Mucosa of rectum (tissue), 2 donors: ENCODE measurements around the gene C16orf89.

Experiments
- H3K27ac ChIP-seq, 2 donors: one replicate each; pipeline ENCODE4 v1.7.0; 2013; ENCODE audit warnings: inconsistent platforms in 2 of 2, low read depth in 2 of 2, low read length in 2 of 2
- H3K27me3 ChIP-seq, 2 donors: one replicate each; pipeline ENCODE4 v1.7.0; 2013; ENCODE audit warnings: low read length in 2 of 2; ENCODE audit not compliant: control insufficient read depth in 2 of 2, insufficient read depth in 2 of 2
- H3K36me3 ChIP-seq, 2 donors: one replicate each; pipeline ENCODE4 v1.7.0; 2013; ENCODE audit warnings: low read length in 2 of 2; ENCODE audit not compliant: control insufficient read depth in 2 of 2, insufficient read depth in 2 of 2
- H3K4me1 ChIP-seq, 2 donors: one replicate each; pipeline ENCODE4 v1.7.0; 2013; ENCODE audit warnings: low read length in 2 of 2, mild to moderate bottlenecking in 1 of 2; ENCODE audit not compliant: control insufficient read depth in 2 of 2, insufficient read depth in 2 of 2
- H3K4me3 ChIP-seq, 2 donors: one replicate each; pipeline ENCODE4 v1.7.0; 2013; ENCODE audit warnings: low read length in 2 of 2
- H3K9ac ChIP-seq, 2 donors: one replicate each; pipeline ENCODE4 v1.7.0; 2013; ENCODE audit warnings: low read length in 2 of 2, low read depth in 1 of 2, mild to moderate bottlenecking in 1 of 2
- H3K9me3 ChIP-seq, 2 donors: one replicate each; pipeline ENCODE4 v1.7.0; 2013; ENCODE audit warnings: low read length in 2 of 2; ENCODE audit not compliant: control insufficient read depth in 2 of 2
- donor health status: healthy.
- donor health status: Normal muscosa, but diverticular disease.

Gene C16orf89

DNA sequence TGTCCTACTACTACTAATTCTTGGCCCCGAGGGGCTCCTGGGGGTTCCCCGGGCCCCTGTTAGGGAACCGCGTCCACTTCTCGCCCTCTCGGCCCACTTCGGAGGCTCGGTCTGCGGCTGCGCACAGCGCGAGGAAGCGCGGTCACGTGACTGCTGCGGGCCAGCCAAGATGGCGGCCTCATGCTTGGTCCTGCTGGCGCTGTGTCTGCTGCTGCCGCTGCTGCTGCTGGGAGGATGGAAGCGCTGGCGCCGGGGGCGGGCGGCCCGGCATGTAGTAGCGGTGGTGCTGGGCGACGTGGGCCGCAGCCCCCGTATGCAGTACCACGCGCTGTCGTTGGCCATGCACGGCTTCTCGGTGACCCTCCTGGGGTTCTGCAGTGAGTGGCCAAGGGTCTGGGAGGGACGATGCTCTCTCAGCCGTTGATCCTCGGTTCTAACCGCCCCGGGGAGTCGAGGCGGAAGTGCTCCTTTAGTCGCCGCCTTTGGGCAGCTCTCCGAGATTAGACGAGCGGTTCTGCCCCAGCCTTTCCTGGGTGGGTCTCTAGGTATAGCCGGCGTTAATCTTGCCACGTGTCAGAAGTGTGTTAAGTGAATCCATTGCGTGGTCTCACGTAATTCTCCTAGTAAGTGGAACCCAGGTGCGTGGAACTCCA is 6.1 kb upstream of the C16orf89 start, which contains the start of gene ALG1:
ALG1 (plus strand) TSS at position 163 of the 653 bp plus-strand sequence; CDS start at position 170, 7 bp downstream.
- H3K36me3 ChIP-seq = peaks cover 14 to 21% of the 10 kb centered on the region in 2 donors
- H3K4me3 ChIP-seq = peak within 1 kb of the TSS; percentile 83 to 93
- H3K27ac ChIP-seq = peak within 1 kb of the TSS; percentile 82 to 84
- peaks cover 12 to 15% of the 10 kb centered on the region in 2 donors for H3K4me1 ChIP-seq
- H3K9me3 ChIP-seq = no peaks in the 10 kb centered on the region
- H3K9ac ChIP-seq = peak within 1 kb of the TSS; percentile 77 to 80
- no peaks in the 10 kb centered on the region for H3K27me3 ChIP-seq

DNA sequence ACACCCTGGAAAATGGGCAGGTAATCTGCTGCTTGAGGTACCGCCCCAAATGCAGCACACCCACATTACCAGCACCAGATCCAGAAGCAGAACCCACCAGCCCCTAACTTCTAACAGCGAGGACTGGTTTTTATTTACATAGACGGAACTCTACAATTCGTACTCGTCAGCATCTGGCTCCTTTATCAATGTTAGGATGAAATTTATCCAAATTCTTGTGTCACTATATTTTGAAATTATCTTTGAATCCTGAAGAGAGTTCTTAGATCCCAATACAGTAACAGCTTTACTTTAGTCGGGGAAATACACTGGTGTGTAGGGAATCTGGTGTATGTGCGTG is 5.6 kb upstream of the C16orf89 start:
- Histone ChIP-seq H3K4me1 (peaks cover 12 to 15% of the 10 kb centered on the region in 2 donors), H3K27me3 (no peaks in the 10 kb centered on the region), H3K9ac (peak overlapping the region; percentile 77 to 80), H3K36me3 (peaks cover 12 to 18% of the 10 kb centered on the region in 2 donors), H3K27ac (peak overlapping the region; percentile 82 to 84), H3K9me3 (no peaks in the 10 kb centered on the region), H3K4me3 (peak overlapping the region; percentile 83 to 93)

DNA sequence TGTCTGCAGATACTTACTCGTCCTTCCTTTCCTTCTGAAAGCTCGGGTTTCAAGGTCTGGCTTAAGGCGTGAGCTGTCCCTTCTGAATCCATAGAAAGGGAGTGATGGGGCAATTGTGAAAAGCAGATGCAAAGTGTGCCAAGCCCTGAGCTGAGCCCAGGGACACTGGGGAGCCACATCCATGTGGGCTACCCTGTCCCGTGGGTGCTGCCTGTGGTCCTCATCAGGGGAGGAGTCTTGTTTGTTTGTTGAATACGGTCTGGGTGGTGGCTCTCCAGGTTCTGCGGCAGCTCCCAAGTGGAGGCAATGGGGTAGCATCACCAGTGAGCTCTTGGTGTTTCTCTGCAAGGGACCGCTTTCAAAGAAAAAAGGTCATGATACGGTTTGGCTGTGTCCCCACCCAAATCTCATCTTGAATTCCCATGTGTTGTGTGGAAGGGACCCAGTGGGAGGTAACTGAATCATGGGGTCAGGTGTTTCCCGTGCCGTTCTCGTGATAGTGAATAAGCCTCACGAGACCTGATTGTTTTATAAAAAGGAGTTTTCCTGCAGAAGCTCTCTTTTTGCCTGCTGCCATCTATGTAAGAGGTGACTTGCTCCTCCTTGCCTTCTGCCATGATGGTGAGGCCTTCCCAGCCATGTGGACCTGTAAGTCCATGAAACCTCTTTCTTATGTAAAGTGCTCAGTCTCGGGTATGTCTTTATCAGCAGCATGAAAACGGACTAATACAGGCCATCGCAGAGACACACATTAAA is 4.9 kb upstream of the C16orf89 start:
- H3K27me3 ChIP-seq = no peaks in the 10 kb centered on the region
- H3K4me3 ChIP-seq = peak overlapping the region in 1 of 2 donors; percentile 93
- H3K36me3 ChIP-seq = peaks cover 5 to 11% of the 10 kb centered on the region in 2 donors
- no peak overlapping the region for H3K9ac ChIP-seq
- H3K9me3 ChIP-seq = no peaks in the 10 kb centered on the region
- H3K27ac ChIP-seq = peak overlapping the region in 1 of 2 donors; percentile 84
- H3K4me1 ChIP-seq = peaks cover 13 to 19% of the 10 kb centered on the region in 2 donors

DNA sequence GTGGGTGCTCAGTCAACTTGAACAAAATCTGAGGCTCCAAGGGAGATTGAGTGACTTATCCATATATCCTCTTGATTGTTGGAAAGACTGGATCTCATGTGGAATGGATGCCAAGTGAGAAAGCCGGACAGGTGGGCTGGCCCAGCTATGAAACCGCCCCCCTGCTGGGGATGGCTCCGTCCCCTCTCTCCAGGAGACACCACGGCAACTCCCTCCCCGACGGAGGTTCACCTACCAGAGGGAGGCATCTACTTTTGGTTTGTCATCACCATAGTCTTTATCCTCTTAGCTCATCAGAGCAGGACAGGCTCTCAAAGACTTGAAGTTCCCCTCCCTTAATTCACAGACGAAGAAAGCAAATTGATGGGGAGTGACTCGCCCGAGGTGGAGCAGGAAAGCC is 4.1 kb upstream of the C16orf89 start:
- H3K9ac ChIP-seq = no peak overlapping the region
- no peak overlapping the region for H3K27ac ChIP-seq
- no peak overlapping the region for H3K4me3 ChIP-seq
- H3K27me3 ChIP-seq = no peaks in the 10 kb centered on the region
- H3K9me3 ChIP-seq = no peaks in the 10 kb centered on the region
- peaks cover 0 to 4% of the 10 kb centered on the region in 2 donors for H3K36me3 ChIP-seq
- H3K4me1 ChIP-seq = peaks cover 21 to 26% of the 10 kb centered on the region in 2 donors

DNA sequence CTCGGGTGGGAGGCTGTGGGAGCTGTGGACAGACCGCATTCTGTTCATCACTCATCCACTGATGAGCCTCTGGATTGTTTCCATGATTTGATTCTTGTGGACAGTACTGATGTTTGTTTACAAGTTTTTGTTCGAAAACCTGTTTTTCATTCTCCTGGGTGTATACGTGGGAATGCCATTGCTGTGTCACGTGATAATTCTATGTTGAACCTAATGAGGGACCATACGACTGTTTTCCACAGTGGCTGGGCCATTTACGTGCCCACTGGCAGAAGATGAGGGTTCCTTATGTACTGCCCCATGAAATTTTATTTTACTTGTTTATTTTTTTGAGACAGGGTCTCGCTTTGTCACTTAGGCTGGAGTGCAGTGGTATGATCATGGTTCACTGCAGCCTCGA is 3.3 kb upstream of the C16orf89 start:
- Histone ChIP-seq H3K4me1 (peaks cover 26 to 29% of the 10 kb centered on the region in 2 donors), H3K9me3 (no peaks in the 10 kb centered on the region), H3K4me3 (no peak overlapping the region), H3K9ac (no peak overlapping the region), H3K27ac (no peak overlapping the region), H3K36me3 (no peaks in the 10 kb centered on the region), H3K27me3 (no peaks in the 10 kb centered on the region)

DNA sequence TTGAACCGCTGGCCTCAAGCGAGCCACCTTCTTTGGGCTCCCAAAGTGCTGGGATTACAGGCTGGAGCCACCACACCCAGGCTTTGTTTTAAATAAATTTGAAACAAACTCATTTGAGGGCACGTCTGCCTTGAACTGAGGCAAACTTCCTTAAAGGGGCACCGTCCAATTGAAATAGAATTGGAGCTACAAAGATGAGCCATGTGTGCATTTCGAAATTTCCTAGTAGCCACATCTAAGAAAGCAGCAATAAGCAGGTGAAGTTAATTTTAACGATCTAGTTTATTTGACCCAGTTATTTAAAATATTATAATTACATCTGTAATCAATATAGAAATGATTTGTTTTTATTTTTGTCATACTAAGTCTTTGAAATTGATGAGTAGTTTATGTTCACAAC is 755 bp upstream of the C16orf89 start:
- Histone ChIP-seq H3K9ac (no peak overlapping the region), H3K9me3 (no peaks in the 10 kb centered on the region), H3K4me3 (no peak overlapping the region), H3K27ac (no peak overlapping the region), H3K4me1 (peaks cover 18 to 19% of the 10 kb centered on the region in 2 donors), H3K36me3 (no peaks in the 10 kb centered on the region), H3K27me3 (no peaks in the 10 kb centered on the region)

DNA sequence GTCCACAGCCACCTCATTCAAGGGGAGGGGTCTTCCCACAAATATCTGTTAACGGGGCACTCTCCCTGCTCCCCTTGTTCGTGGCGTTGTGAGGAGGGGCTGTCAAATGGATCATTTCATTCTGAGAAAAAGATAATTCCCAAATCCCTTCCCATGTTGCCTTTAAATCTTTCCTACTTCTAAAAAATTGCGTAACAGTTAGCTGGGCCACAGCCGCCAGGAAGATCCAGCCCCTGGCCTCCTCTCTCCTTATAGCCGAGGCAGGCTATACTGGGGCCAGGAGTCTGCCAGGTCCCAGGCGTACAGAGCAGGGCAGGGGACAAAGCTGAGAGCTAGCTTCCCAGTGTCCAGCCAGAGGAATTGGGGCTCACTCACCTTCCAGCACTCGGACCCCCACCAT is 430 bp downstream of the C16orf89 start:
- peak overlapping the region; percentile 9 to 16 for H3K27ac ChIP-seq
- H3K4me1 ChIP-seq = peaks cover 14% of the 10 kb centered on the region in 2 donors
- peak overlapping the region in 1 of 2 donors; percentile 23 for H3K4me3 ChIP-seq
- no peaks in the 10 kb centered on the region for H3K27me3 ChIP-seq
- H3K9me3 ChIP-seq = no peaks in the 10 kb centered on the region
- H3K36me3 ChIP-seq = no peaks in the 10 kb centered on the region
- H3K9ac ChIP-seq = peak overlapping the region in 1 of 2 donors; percentile 17

DNA sequence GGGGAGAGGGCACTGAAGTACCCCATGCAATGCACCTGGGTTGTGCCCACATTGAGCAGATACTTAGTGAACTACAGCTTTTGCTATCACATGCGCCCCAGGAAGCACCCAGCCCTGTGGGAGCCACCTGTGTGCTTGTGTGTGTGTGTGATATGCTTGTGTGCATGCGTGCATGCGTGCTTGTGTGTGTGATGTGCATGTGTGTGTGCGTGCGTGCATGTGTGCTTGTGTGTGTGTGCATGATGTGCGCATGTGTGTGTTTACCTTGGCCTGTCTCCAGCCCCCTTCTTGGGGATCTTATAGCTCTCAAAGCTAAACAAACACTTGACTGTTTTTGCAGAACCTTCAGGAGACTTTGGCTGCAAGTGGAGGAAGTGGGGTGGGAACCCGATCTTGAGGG is 841 bp downstream of the C16orf89 start:
- H3K4me3 ChIP-seq = peak overlapping the region in 1 of 2 donors; percentile 23

DNA sequence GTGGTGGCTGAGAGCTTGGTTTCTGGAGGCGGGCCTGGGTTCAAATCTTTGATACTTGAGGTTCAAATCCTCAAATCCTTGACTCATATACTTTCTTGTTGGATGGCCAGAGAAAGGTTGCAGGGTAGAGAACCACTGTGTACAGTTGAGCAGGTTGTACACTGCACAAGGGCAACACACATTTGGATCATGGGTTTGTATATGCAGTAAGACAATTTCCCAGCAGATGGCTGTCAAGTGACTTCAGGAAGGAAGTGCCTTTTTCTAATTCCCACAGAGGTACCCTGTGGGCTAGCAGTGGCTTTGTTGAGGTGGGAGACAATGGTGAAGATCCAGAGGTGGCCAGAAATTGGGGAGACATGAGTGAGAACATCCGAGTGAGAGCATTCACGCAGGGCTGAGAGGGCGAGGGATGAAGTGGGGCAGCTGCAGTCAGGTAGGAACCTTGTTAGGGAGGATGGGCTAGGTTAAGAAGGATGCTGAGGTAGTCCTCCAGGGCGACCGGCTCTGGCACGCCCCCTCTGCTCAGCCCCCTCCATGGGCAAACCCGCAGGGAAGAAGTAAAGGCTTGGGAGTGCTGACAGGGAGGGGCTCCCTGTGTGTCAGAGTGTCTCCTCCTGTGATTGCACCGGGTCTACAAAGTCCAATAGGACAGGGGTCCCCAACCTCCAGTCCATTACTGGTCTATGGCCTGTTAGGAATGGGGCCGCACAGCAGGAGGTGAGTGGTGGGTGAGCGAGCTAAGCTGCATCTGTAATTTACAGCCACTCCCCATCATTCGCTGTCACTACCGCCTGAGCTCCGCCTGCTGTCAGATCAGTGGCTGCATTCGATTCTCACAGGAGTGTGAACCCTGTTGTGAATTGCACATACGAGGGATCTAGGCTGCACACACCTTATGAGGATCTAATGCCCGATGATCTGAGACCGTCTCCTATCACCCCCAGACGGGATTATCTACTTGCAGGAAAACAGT is 2.7 kb downstream of the C16orf89 start:
- no peaks in the 10 kb centered on the region for H3K9me3 ChIP-seq
- H3K36me3 ChIP-seq = no peaks in the 10 kb centered on the region
- no peaks in the 10 kb centered on the region for H3K27me3 ChIP-seq
- no peak overlapping the region for H3K9ac ChIP-seq
- H3K27ac ChIP-seq = no peak overlapping the region
- peaks cover 14% of the 10 kb centered on the region in 2 donors for H3K4me1 ChIP-seq
- H3K4me3 ChIP-seq = no peak overlapping the region

More for the DNA sequence above, 841 bp downstream of the C16orf89 start:
- Histone ChIP-seq H3K9ac (no peak overlapping the region), H3K27ac (no peak overlapping the region), H3K36me3 (no peaks in the 10 kb centered on the region), H3K27me3 (no peaks in the 10 kb centered on the region), H3K9me3 (no peaks in the 10 kb centered on the region), H3K4me1 (peaks cover 14% of the 10 kb centered on the region in 2 donors)
